HEK293 (cell line): ENCODE data around the gene OLIG1.

Experiments
- CTCF ChIA-PET: fragments of 350-600 bp; formaldehyde crosslinking; extraction: SDS; loops from one replicate; lab custom pipeline; 2021; ENCODE audit warnings: antibody characterized with exemption; lab: Yijun Ruan, JAX
- POLR2A ChIA-PET: fragments of 300-600 bp; formaldehyde crosslinking; extraction: SDS; loops from one replicate; lab custom pipeline; 2020; ENCODE audit warnings: antibody characterized with exemption, inconsistent platforms; lab: Yijun Ruan, JAX
- H3K27ac ChIP-seq: fragments of 200-500 bp; sonication (Bioruptor generic); 2 replicates; pipeline ENCODE4 v1.5.1; 2014; ENCODE audit warnings: low read depth, low read length, control low read depth, inconsistent platforms; ENCODE audit errors: extremely low read depth
- H3K36me3 ChIP-seq, 2 experiments: fragments of 200-500 bp in 1 of 2; sonication (Bioruptor generic) in 1 of 2; 1 replicate in 1 of 2; 2 replicates in 1 of 2; pipeline ENCODE4 v1.5.1; 2014 to 2017; ENCODE audit warnings: inconsistent platforms in 2 of 2, low read length in 2 of 2; ENCODE audit not compliant: control insufficient read depth in 2 of 2, insufficient read depth in 1 of 2
- H3K4me1 ChIP-seq: fragments of 200-500 bp; sonication (Bioruptor generic); 2 replicates; pipeline ENCODE4 v1.5.1; 2014; ENCODE audit warnings: mild to moderate bottlenecking, low read length, inconsistent platforms; ENCODE audit not compliant: control insufficient read depth, insufficient read depth
- H3K4me3 ChIP-seq: 2 replicates; pipeline ENCODE4 v1.5.1; 2011; ENCODE audit warnings: low read depth, mild to moderate bottlenecking, control low read depth, low read length, moderate library complexity
- H3K9me3 ChIP-seq: fragments of 200-500 bp; sonication (Bioruptor generic); 2 replicates; pipeline ENCODE4 v1.5.1; 2014; ENCODE audit warnings: low read depth, low read length, inconsistent platforms; ENCODE audit not compliant: control insufficient read depth, insufficient read depth
- ATF2 ChIP-seq: fragments of 450-650 bp; formaldehyde crosslinking; IDR thresholded peaks from 2 replicates; pipeline ENCODE4 v1.5.1; 2016; ENCODE audit warnings: missing biosample characterization, missing genetic modification characterization, low read depth
- HOXA7 ChIP-seq: sonication (generic); formaldehyde crosslinking; IDR thresholded peaks from 2 replicates; pipeline ENCODE4 v1.8.1; 2022; ENCODE audit warnings: missing genetic modification reagents, borderline replicate concordance
- OSR2 ChIP-seq: fragments of 450-650 bp; formaldehyde crosslinking; IDR thresholded peaks from 2 replicates; pipeline ENCODE4 v1.5.1; 2016; ENCODE audit warnings: missing biosample characterization, missing genetic modification characterization
- OVOL3 ChIP-seq: fragments of 450-650 bp; formaldehyde crosslinking; IDR thresholded peaks from 2 replicates; pipeline ENCODE4 v1.5.1; 2016; ENCODE audit warnings: missing biosample characterization, missing genetic modification characterization
- SCRT2 ChIP-seq: fragments of 450-650 bp; formaldehyde crosslinking; IDR thresholded peaks from 2 replicates; pipeline ENCODE4 v1.5.1; 2016; ENCODE audit warnings: missing biosample characterization, missing genetic modification characterization
- SP2 ChIP-seq: fragments of 450-650 bp; formaldehyde crosslinking; IDR thresholded peaks from 2 replicates; pipeline ENCODE4 v1.5.1; 2016; ENCODE audit warnings: missing biosample characterization, missing genetic modification characterization
- SP7 ChIP-seq: fragments of 450-650 bp; formaldehyde crosslinking; IDR thresholded peaks from 2 replicates; pipeline ENCODE4 v1.5.1; 2016; ENCODE audit warnings: missing biosample characterization, missing genetic modification characterization
- TRIM28 ChIP-seq: IDR thresholded peaks from 2 replicates; pipeline ENCODE4 v1.6.1; 2011; ENCODE audit warnings: low read length, control low read depth, borderline replicate concordance
- WT1 ChIP-seq: fragments of 450-650 bp; formaldehyde crosslinking; IDR thresholded peaks from 2 replicates; pipeline ENCODE4 v1.5.1; 2016; ENCODE audit warnings: missing biosample characterization, missing genetic modification characterization
- ZBTB10 ChIP-seq: fragments of 450-650 bp; formaldehyde crosslinking; IDR thresholded peaks from 2 replicates; pipeline ENCODE4 v1.5.1; 2016; ENCODE audit warnings: missing biosample characterization, missing genetic modification characterization
- ZBTB11 ChIP-seq: fragments of 450-650 bp; formaldehyde crosslinking; conservative IDR thresholded peaks from 2 replicates; pipeline ENCODE4 v1.5.1; 2016; ENCODE audit warnings: low read depth, missing biosample characterization, missing genetic modification characterization
- ZBTB17 ChIP-seq: fragments of 450-650 bp; formaldehyde crosslinking; IDR thresholded peaks from 2 replicates; pipeline ENCODE4 v1.5.1; 2016; ENCODE audit warnings: missing biosample characterization, missing genetic modification characterization
- ZBTB20 ChIP-seq: fragments of 450-650 bp; formaldehyde crosslinking; IDR thresholded peaks from 2 replicates; pipeline ENCODE4 v1.5.1; 2016; ENCODE audit warnings: missing biosample characterization, missing genetic modification characterization
- ZBTB8A ChIP-seq: fragments of 450-650 bp; formaldehyde crosslinking; IDR thresholded peaks from 2 replicates; pipeline ENCODE4 v1.5.1; 2016; ENCODE audit warnings: missing biosample characterization, missing genetic modification characterization
- ZFP37 ChIP-seq: fragments of 450-650 bp; formaldehyde crosslinking; IDR thresholded peaks from 2 replicates; pipeline ENCODE4 v1.5.1; 2016; ENCODE audit warnings: missing biosample characterization, missing genetic modification characterization
- ZIC2 ChIP-seq: fragments of 450-650 bp; formaldehyde crosslinking; IDR thresholded peaks from 2 replicates; pipeline ENCODE4 v1.5.1; 2016; ENCODE audit warnings: missing biosample characterization, missing genetic modification characterization
- ZNF24 ChIP-seq: fragments of 450-650 bp; formaldehyde crosslinking; IDR thresholded peaks from 2 replicates; pipeline ENCODE4 v1.5.1; 2016; ENCODE audit warnings: missing biosample characterization, missing genetic modification characterization
- ZNF366 ChIP-seq: fragments of 450-650 bp; formaldehyde crosslinking; conservative IDR thresholded peaks from 2 replicates; pipeline ENCODE4 v1.5.1; 2016; ENCODE audit warnings: missing biosample characterization, missing genetic modification characterization
- ZNF416 ChIP-seq: fragments of 450-650 bp; formaldehyde crosslinking; IDR thresholded peaks from 2 replicates; pipeline ENCODE4 v1.5.1; 2016; ENCODE audit warnings: missing biosample characterization, missing genetic modification characterization
- ZNF555 ChIP-seq: fragments of 450-650 bp; formaldehyde crosslinking; conservative IDR thresholded peaks from 2 replicates; pipeline ENCODE4 v1.5.1; 2017; ENCODE audit warnings: missing biosample characterization, mild to moderate bottlenecking, missing genetic modification characterization, inconsistent platforms
- ZNF600 ChIP-seq: fragments of 450-650 bp; formaldehyde crosslinking; IDR thresholded peaks from 2 replicates; pipeline ENCODE4 v1.5.1; 2016; ENCODE audit warnings: missing biosample characterization, missing genetic modification characterization
- ZNF623 ChIP-seq: fragments of 450-650 bp; formaldehyde crosslinking; IDR thresholded peaks from 2 replicates; pipeline ENCODE4 v1.5.1; 2016; ENCODE audit warnings: missing biosample characterization, missing genetic modification characterization
- ZNF639 ChIP-seq: fragments of 450-650 bp; formaldehyde crosslinking; IDR thresholded peaks from 2 replicates; pipeline ENCODE4 v1.5.1; 2016; ENCODE audit warnings: missing biosample characterization, missing genetic modification characterization
- ZNF660 ChIP-seq: fragments of 450-650 bp; IDR thresholded peaks from 2 replicates; pipeline ENCODE4 v1.5.1; 2018; ENCODE audit warnings: missing biosample characterization, mild to moderate bottlenecking, missing genetic modification characterization
- ZNF670 ChIP-seq: fragments of 450-650 bp; formaldehyde crosslinking; IDR thresholded peaks from 2 replicates; pipeline ENCODE4 v1.5.1; 2016; ENCODE audit warnings: missing biosample characterization, missing genetic modification characterization, low read depth
- ZNF701 ChIP-seq: fragments of 450-650 bp; formaldehyde crosslinking; IDR thresholded peaks from 2 replicates; pipeline ENCODE4 v1.5.1; 2016; ENCODE audit warnings: missing biosample characterization, missing genetic modification characterization
- ZNF76 ChIP-seq: fragments of 450-650 bp; formaldehyde crosslinking; IDR thresholded peaks from 2 replicates; pipeline ENCODE4; 2016; ENCODE audit warnings: low read depth, missing biosample characterization, missing genetic modification characterization, borderline replicate concordance

Gene OLIG1

GRCh38 chr21:33078907-33079582 lies 9.1 kb downstream of the OLIG1 start (continued):
- peak; percentile 8; the same call in 1 of the 2 replicates for TF ChIP-seq ZNF623 (tag by site-specific recombination)
- TF ChIP-seq ZBTB8A (tag by site-specific recombination) = peak; percentile 80
- peak; percentile 97 for TF ChIP-seq ZNF660 (tag by site-specific recombination)
- TF ChIP-seq ATF2 (tag by site-specific recombination) = 0 out of 2 replicates have a peak, but pooled peaks have one; percentile 30
- TF ChIP-seq ZNF366 (tag by site-specific recombination) = peak; percentile 58; the same call in 1 of the 2 replicates
- peak; percentile 95 for TF ChIP-seq SP7
- TF ChIP-seq WT1 (tag by site-specific recombination) = no peak
- TF ChIP-seq ZBTB17 = peak; percentile 66; the same call in 1 of the 2 replicates
- no peak for TF ChIP-seq ZNF76 (tag by site-specific recombination)
- TF ChIP-seq ZNF24 (tag by site-specific recombination) = peak; percentile 95
- peak; percentile 91 for TF ChIP-seq OSR2 (tag by site-specific recombination)
- no peak for TF ChIP-seq SP2 (tag by site-specific recombination)
- TF ChIP-seq ZIC2 (tag by site-specific recombination) = peak; percentile 94
- TF ChIP-seq ZBTB10 (tag by site-specific recombination) = peak; percentile 77
- TF ChIP-seq ZNF600 = peak; percentile 96
- peak; percentile 90 for TF ChIP-seq ZFP37 (tag by site-specific recombination)
- peak; percentile 89; the same call in 1 of the 2 replicates for TF ChIP-seq ZNF639 (tag by site-specific recombination)
- peak; percentile 67 for TF ChIP-seq ZBTB20
- no peak for TF ChIP-seq TRIM28
- TF ChIP-seq ZNF701 = no peak

GRCh38 chr21:33080376-33080775 lies 10.4 kb downstream of the OLIG1 start:
- H3K27ac ChIP-seq = no peak overlapping the region
- 0 out of 2 replicates have a peak, but pooled peaks cover 2% of the 10 kb centered on the region for H3K4me1 ChIP-seq
- no peaks in the 10 kb centered on the region for H3K9me3 ChIP-seq
- no peaks in the 10 kb centered on the region for H3K36me3 ChIP-seq
- no peak overlapping the region for H3K4me3 ChIP-seq
- POLR2A ChIA-PET = interaction anchor here (1.9 kb wide), 1 partner anchor 10 kb away, joined by 4 read pairs; no protein-coding TSS in a partner anchor
- CTCF ChIA-PET = interaction anchor here (0.6 to 1.6 kb wide), 5 partner anchors 8 to 47 kb away, joined by 3 to 7 read pairs (median 3); no protein-coding TSS in a partner anchor
- TF ChIP-seq ZBTB11 (tag by site-specific recombination) (no peak), OVOL3 (tag by site-specific recombination) (no peak), HOXA7 (CRISPR knock-in tag) (no peak), ZNF555 (no peak), SCRT2 (tag by site-specific recombination) (no peak), ZNF670 (tag by site-specific recombination) (no peak), ZNF416 (no peak)
